Chondrocyte (in vitro differentiated cells): ENCODE data around the gene MLYCD. TPM values are rescaled to one million over a fixed set of nuclear protein-coding genes. Genes with fewer than 3 reads are reported as not detected.

Experiments used
- DNase-seq: peaks from one replicate; pipeline ENCODE4 v3.0.0; 2021; ENCODE audit warnings: mixed read lengths, low spot score
- H3K27ac Mint-ChIP-seq: one replicate; pipeline ENCODE4 v1.8.0; 2021; ENCODE audit warnings: mild to moderate bottlenecking, moderate library complexity, mixed read lengths; ENCODE audit not compliant: unreplicated experiment
- H3K27me3 Mint-ChIP-seq: 2 replicates; pipeline ENCODE4 v1.8.0; 2021; ENCODE audit warnings: low read depth, mixed read lengths
- H3K36me3 Mint-ChIP-seq: 2 replicates; pipeline ENCODE4 v1.8.0; 2021; ENCODE audit warnings: low read depth, mixed read lengths
- H3K4me1 Mint-ChIP-seq: 2 replicates; pipeline ENCODE4 v1.8.0; 2021; ENCODE audit warnings: low read depth, mild to moderate bottlenecking, mixed read lengths
- H3K4me3 Mint-ChIP-seq: one replicate; pipeline ENCODE4 v1.8.0; 2021; ENCODE audit warnings: mild to moderate bottlenecking, moderate library complexity, mixed read lengths; ENCODE audit not compliant: unreplicated experiment
- H3K9me3 Mint-ChIP-seq: 2 replicates; pipeline ENCODE4 v1.8.0; 2021; ENCODE audit warnings: low read depth, mixed read lengths
- total RNA-seq: library from RNA; stranded (reverse); gene quantifications from 3 replicates; pipeline ENCODE4 v1.2.1, GENCODE V29; 2021
- TF ChIP-seq, protein P1 (sequence below): fragments of 200-600 bp; sonication (generic); IDR thresholded peaks from 2 replicates; pipeline ENCODE4 v1.5.0; 2021; ENCODE audit warnings: antibody characterized with exemption, mild to moderate bottlenecking, moderate library complexity

MLYCD gene
- total RNA-seq, 1 donor from 2014 or later: 3.1 TPM

DNA sequence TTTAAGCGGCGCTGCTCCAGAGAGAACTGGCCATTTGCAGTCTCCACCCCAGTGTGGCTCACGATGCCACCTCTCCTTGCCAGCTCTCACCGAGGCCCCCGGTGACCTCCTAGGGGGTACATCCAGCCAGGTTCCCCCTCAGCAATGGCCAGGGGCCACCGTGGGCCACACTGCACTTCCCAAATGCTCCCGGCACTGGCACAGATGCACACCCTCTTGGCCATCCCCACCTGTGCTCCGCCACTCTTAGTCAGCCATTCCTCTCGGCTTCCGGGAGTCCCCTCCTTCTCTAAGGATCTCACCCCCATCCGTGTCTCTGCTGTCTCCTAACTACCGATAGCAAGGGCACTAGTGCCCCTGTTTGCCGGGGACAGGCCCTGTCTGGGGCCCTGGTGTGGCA lies 25.8 kb downstream of the MLYCD start:
- H3K9me3 Mint-ChIP-seq: no peaks in the 10 kb centered on the region
- no peak overlapping the region for H3K4me3 Mint-ChIP-seq
- peaks cover 13% of the 10 kb centered on the region for H3K36me3 Mint-ChIP-seq
- no peaks in the 10 kb centered on the region for H3K27me3 Mint-ChIP-seq
- TF ChIP-seq, protein P1, sequence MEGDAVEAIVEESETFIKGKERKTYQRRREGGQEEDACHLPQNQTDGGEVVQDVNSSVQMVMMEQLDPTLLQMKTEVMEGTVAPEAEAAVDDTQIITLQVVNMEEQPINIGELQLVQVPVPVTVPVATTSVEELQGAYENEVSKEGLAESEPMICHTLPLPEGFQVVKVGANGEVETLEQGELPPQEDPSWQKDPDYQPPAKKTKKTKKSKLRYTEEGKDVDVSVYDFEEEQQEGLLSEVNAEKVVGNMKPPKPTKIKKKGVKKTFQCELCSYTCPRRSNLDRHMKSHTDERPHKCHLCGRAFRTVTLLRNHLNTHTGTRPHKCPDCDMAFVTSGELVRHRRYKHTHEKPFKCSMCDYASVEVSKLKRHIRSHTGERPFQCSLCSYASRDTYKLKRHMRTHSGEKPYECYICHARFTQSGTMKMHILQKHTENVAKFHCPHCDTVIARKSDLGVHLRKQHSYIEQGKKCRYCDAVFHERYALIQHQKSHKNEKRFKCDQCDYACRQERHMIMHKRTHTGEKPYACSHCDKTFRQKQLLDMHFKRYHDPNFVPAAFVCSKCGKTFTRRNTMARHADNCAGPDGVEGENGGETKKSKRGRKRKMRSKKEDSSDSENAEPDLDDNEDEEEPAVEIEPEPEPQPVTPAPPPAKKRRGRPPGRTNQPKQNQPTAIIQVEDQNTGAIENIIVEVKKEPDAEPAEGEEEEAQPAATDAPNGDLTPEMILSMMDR: no peak
- H3K4me1 Mint-ChIP-seq: peaks cover 10% of the 10 kb centered on the region
- no peak for DNase-seq
- H3K27ac Mint-ChIP-seq: no peak overlapping the region

DNA sequence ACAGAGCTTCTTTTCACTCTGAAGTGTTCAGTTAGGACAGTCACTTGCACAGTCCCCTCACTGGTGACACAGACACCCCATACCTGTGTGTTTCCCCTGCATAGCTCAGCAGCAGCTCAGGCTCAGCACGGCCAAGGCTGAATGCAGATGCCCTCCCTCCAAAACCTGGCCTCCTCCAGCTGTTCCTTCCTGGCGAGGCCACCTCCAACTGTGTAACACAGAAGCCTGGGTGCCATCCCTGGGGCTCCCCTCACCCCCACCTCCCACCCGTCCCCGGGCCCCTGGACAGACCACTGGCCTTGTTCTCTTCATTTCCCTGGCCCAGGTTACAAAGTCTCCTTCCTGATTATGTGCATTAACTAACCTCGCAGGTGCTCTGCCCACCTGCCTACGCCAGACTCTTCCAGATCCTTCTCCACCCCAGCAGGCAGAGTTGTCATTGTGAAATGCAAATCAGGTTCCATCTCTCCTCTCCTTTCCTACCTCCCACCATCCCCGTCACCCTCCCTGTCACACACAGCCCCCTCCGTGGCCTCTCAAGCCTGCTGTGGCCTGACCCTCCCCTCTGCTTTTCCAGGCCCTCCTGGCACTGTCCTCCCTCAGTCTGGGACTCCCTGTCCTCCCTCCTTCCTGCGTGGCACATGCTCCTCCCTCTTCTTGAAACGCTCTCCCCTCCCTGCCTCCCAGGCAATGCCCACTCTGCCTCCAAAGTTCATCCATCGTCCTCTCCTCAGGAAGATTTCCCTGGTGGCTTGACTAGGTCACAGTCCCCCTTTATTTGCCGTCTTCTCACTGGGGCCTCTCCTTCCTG lies 26.4 kb downstream of the MLYCD start:
- no peak overlapping the region for H3K27ac Mint-ChIP-seq
- TF ChIP-seq, protein P1: no peak
- peaks cover 10% of the 10 kb centered on the region for H3K4me1 Mint-ChIP-seq
- H3K9me3 Mint-ChIP-seq: no peaks in the 10 kb centered on the region
- no peaks in the 10 kb centered on the region for H3K27me3 Mint-ChIP-seq
- DNase-seq: no peak
- no peak overlapping the region for H3K4me3 Mint-ChIP-seq
- peaks cover 10% of the 10 kb centered on the region for H3K36me3 Mint-ChIP-seq

DNA sequence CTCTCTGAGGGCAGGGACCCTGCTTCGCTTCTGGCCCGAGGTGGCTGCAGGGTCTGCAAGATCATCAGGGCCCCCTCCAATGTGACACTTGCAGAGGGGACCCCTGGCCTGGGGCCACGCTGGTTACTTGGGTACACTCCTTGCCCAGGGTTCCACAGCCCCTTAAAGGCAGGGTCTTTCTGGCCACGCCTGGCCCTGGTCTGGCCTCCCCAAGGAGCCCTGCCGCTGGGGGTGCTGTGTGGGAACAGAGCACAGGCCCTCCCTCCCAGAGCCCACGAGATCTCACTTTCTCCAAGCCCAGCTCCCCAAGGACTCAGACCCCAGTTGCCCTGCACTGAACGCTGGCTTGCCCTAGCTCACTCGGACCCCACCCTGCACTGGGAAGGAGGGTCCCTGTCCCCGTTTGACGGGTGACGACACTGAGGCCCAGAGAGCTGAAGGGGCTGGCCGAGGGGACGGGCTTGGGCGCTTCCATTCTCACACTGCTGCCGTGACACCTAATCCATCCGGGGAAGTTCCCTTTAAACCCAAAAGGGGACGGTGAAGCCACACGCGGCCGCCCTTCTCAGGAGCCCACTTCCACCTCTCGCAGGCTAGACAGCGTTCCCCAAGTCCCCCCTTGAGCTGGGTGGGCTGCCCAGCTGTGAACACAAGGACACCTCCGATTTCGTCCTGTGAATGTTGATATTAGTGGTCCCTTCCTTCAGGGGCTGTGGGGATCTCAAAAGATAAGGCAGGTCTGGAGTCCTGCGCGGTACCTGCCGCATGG lies 27.2 kb downstream of the MLYCD start:
- Mint-ChIP-seq H3K9me3 (no peaks in the 10 kb centered on the region), H3K27ac (no peak overlapping the region), H3K4me3 (no peak overlapping the region), H3K36me3 (peaks cover 3% of the 10 kb centered on the region), H3K27me3 (no peaks in the 10 kb centered on the region), H3K4me1 (peaks cover 10% of the 10 kb centered on the region)
- TF ChIP-seq, protein P1: no peak
- DNase-seq: no peak

DNA sequence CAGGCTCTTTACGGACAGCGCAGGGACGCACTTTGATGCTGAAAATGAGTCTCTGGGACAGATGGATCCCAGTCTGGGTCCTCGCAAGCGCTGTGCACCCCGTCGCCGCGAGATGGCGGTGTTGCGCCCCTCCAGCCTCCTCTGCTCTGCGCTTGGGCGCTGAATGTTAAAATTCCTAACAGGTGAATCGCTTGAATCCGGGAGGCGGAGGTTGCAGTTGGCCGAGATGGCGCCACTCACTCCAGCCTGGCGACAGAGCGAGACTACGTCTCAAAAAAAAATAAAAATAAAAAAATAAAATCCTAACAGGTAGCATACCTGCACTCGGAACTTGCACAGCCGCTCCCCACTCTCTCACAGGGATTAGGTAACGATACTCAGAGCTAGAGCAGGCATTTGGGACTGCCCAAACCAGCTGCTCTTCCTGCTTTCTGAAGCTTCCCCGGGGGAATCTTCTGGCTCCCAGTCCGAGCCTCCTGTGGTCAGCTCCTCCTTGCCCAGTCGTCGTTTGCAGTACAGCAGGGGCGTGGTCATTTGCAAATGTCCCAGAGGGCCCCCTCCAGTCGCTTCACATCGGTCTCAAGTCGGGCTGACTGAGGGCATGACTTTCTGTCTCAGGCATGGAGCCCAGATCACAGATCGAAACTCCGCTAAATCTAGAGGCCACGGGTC lies 27.9 kb downstream of the MLYCD start:
- TF ChIP-seq, protein P1: peak; percentile 97
- no peak overlapping the region for H3K27ac Mint-ChIP-seq
- no peaks in the 10 kb centered on the region for H3K9me3 Mint-ChIP-seq
- H3K36me3 Mint-ChIP-seq: peaks cover 2% of the 10 kb centered on the region
- H3K4me3 Mint-ChIP-seq: peak overlapping the region; percentile 22
- DNase-seq: no peak
- H3K4me1 Mint-ChIP-seq: peaks cover 10% of the 10 kb centered on the region
- no peaks in the 10 kb centered on the region for H3K27me3 Mint-ChIP-seq
